Measurements from ENCODE around the gene PHC2.
A peak's percentile ranks its signal among the peaks of the same experiment; 100 is the strongest.

Gene PHC2

GRCh38 chr1:33442141-33442540 lies 11.2 kb upstream of the PHC2 start:
- DNase-seq (ENCODE audit: low read depth): peak; percentile 58
- H3K4me3 ChIP-seq (ENCODE audit: control insufficient read depth, low read depth, low read length): no peak overlapping the region
- no peak for TF ChIP-seq CTCF (conservative IDR thresholded peaks at IDR 0.05; ENCODE audit: control insufficient read depth, insufficient read depth, low read depth, low read length)

GRCh38 chr1:33441088-33441745 lies 10.3 kb upstream of the PHC2 start:
- H3K4me3 ChIP-seq (ENCODE audit: control insufficient read depth, low read depth, low read length): no peak overlapping the region
- no peak for TF ChIP-seq CTCF (conservative IDR thresholded peaks at IDR 0.05; ENCODE audit: control insufficient read depth, insufficient read depth, low read depth, low read length)
- DNase-seq (ENCODE audit: low read depth): no peak

GRCh38 chr1:33439662-33440061 lies 8.8 kb upstream of the PHC2 start:
- no peak for TF ChIP-seq CTCF (conservative IDR thresholded peaks at IDR 0.05; ENCODE audit: control insufficient read depth, insufficient read depth, low read depth, low read length)
- H3K4me3 ChIP-seq (ENCODE audit: control insufficient read depth, low read depth, low read length): no peak overlapping the region
- no peak for DNase-seq (ENCODE audit: low read depth)

GRCh38 chr1:33438364-33439160 lies 7.7 kb upstream of the PHC2 start:
- no peak for DNase-seq (ENCODE audit: low read depth)
- TF ChIP-seq CTCF (conservative IDR thresholded peaks at IDR 0.05; ENCODE audit: control insufficient read depth, insufficient read depth, low read depth, low read length): no peak
- no peak overlapping the region for H3K4me3 ChIP-seq (ENCODE audit: control insufficient read depth, low read depth, low read length)

GRCh38 chr1:33436557-33437285 lies 5.8 kb upstream of the PHC2 start:
- no peak overlapping the region for H3K4me3 ChIP-seq (ENCODE audit: control insufficient read depth, low read depth, low read length)
- no peak for DNase-seq (ENCODE audit: low read depth)
- TF ChIP-seq CTCF (conservative IDR thresholded peaks at IDR 0.05; ENCODE audit: control insufficient read depth, insufficient read depth, low read depth, low read length): no peak

- no peak overlapping the region for H3K4me3 ChIP-seq (ENCODE audit: control insufficient read depth, low read depth, low read length)
- no peak for TF ChIP-seq CTCF (conservative IDR thresholded peaks at IDR 0.05; ENCODE audit: control insufficient read depth, insufficient read depth, low read depth, low read length)
- peak; percentile 97 for DNase-seq (ENCODE audit: low read depth)
Measured at GRCh38 chr1:33435096-33435820, 4.4 kb upstream of the PHC2 start.

All from fibroblast of mammary gland (primary cell).